Heart left ventricle (tissue), 13 donors: ENCODE measurements around the gene GATC.

ENCODE experiments used
- CTCF ChIP-seq, 12 donors: fragments of 200-600 bp; sonication (generic) in 4 of 12; IDR thresholded peaks; one replicate each; pipeline versions ENCODE4 v1.5.0 to v1.8.0; 2018 to 2022; ENCODE audit warnings: antibody characterized with exemption in 12 of 12, mild to moderate bottlenecking in 5 of 12
- POLR2A ChIP-seq, 2 donors: fragments of 450-650 bp; IDR thresholded peaks; one replicate each; pipeline ENCODE4 v1.6.1; 2017; ENCODE audit warnings: antibody characterized with exemption in 2 of 2, mild to moderate bottlenecking in 2 of 2, moderate library complexity in 2 of 2
- donor health status: ischemic (EF 13 %, LVEDD 7.1; RV severe dilation, severe dysfunction).
- donor health status: DM: no; HTN: yes; CAD: no.
- donor health status: DM: no; HTN: no; CAD: no.
- donor health status: ischemic (EF 25% LVEDD 6.9; RV normal size, moderate dysfunction).
- donor health status: ischemic (EF 25% LVEDD 5.7; RV mildly dilated, moderate dysfunction).
- donor health status: ischemic (EF 35%, LVEDD 5.7; RV mildly dilated, moderate dysfunction).
- donor health status: nonischemic (EF 11% LVEDD 7.7; RV severe dilation, severe dysfunction).
- donor health status: DM: yes; HTN: yes; CAD: no.
- donor health status: PGD.
- donor health status: ischemic (EF 29% LVEDD 5.4; RV normal size, mild dysfunction).
- donor health status: nonischemic (EF 23%, LVEDD 6.1; RV moderate dilation, normal function).

- TF ChIP-seq CTCF (IDR thresholded peaks at IDR 0.05) (no peak), POLR2A (IDR thresholded peaks at IDR 0.05) (no peak)
Measured at GRCh38 chr12:120428597-120429229, 17.5 kb upstream of the GATC start.
